Tibial nerve (tissue), 4 donors: ENCODE data around the gene MPV17L.
"Not testable (repeated sequence)": the region's sequence is repeated elsewhere in the genome, so short reads cannot be mapped to it uniquely, and the experiment has no call there.

Experiments
- CTCF ChIP-seq, 5 experiments: fragments of 200-600 bp in 3 of 5; fragments of 450-650 bp in 2 of 5; sonication (generic) in 3 of 5; IDR thresholded peaks; one replicate each; pipeline ENCODE4 v1.5.1; 2016 to 2019; ENCODE audit warnings: antibody characterized with exemption in 5 of 5, mild to moderate bottlenecking in 3 of 5, moderate library complexity in 2 of 5
- EP300 ChIP-seq, 2 donors: sonication (generic); formaldehyde crosslinking; IDR thresholded peaks; one replicate each; pipeline ENCODE4 v1.6.1; 2017; ENCODE audit warnings: antibody characterized with exemption in 2 of 2, mild to moderate bottlenecking in 1 of 2
- POLR2A ChIP-seq, 2 donors: fragments of 450-650 bp; IDR thresholded peaks; one replicate each; pipeline ENCODE4 v1.6.1; 2017; ENCODE audit warnings: antibody characterized with exemption in 2 of 2, mild to moderate bottlenecking in 2 of 2, moderate library complexity in 2 of 2

DNA sequence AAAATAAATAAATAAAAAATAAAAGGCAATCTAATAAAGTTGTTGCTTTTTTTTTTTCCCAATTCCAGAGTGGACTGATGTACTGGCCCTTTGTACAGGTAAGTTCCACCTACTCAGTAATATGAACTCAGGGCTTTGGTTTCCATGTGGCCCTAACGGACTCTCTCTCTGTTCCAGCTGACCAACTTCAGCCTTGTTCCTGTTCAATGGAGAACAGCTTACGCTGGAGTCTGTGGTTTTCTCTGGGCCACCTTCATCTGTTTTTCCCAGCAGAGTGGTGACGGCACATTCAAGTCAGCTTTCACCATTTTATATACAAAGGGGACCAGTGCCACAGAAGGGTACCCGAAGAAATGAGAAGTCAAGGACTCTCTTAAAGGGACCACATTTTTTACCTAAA lies 12.2 kb downstream of the MPV17L start:
- not testable (repeated sequence) for TF ChIP-seq CTCF, POLR2A, EP300 (IDR thresholded peaks at IDR 0.05)
